IMR-90 (cell line): ENCODE data around the gene ATOH8.

ENCODE experiments used
- CEBPB ChIP-seq: IDR thresholded peaks from 2 replicates; pipeline ENCODE4 v1.6.1; 2012; ENCODE audit warnings: low read depth, low read length, improper control_type of control experiment
- CTCF ChIP-seq: conservative IDR thresholded peaks from 2 replicates; pipeline ENCODE4 v1.5.1; 2012; ENCODE audit warnings: mild to moderate bottlenecking, low read depth, low read length, improper control_type of control experiment
- FOS ChIP-seq: fragments of 150-350 bp; IDR thresholded peaks from 2 replicates; pipeline ENCODE4 v1.6.1; 2016; ENCODE audit warnings: low read depth, low read length
- MAFK ChIP-seq: IDR thresholded peaks from 2 replicates; pipeline ENCODE4 v1.6.1; 2012; ENCODE audit warnings: low read depth, low read length, improper control_type of control experiment
- MAZ ChIP-seq: IDR thresholded peaks from 2 replicates; pipeline ENCODE4 v1.6.1; 2012; ENCODE audit warnings: low read depth, mild to moderate bottlenecking, low read length, improper control_type of control experiment, moderate library complexity, borderline replicate concordance
- MXI1 ChIP-seq: IDR thresholded peaks from 2 replicates; pipeline ENCODE4 v1.6.1; 2012; ENCODE audit warnings: low read depth, mild to moderate bottlenecking, low read length, moderate library complexity, borderline replicate concordance
- NFE2L2 ChIP-seq: fragments of 150-350 bp; IDR thresholded peaks from 2 replicates; pipeline ENCODE4 v1.6.1; 2016; ENCODE audit warnings: low read depth, mild to moderate bottlenecking, low read length
- POLR2A ChIP-seq: IDR thresholded peaks from 2 replicates; pipeline ENCODE4 v1.6.1; 2012; ENCODE audit warnings: mild to moderate bottlenecking, low read depth, low read length
- RAD21 ChIP-seq: IDR thresholded peaks from 2 replicates; pipeline ENCODE4 v1.6.1; 2012; ENCODE audit warnings: low read length, improper control_type of control experiment
- RCOR1 ChIP-seq: IDR thresholded peaks from 2 replicates; pipeline ENCODE4 v1.6.1; 2012; ENCODE audit warnings: mild to moderate bottlenecking, low read length, improper control_type of control experiment; ENCODE audit not compliant: insufficient replicate concordance
- RFX5 ChIP-seq: IDR thresholded peaks from 2 replicates; pipeline ENCODE4 v1.8.0; 2012; ENCODE audit warnings: low read depth, mild to moderate bottlenecking, low read length, moderate library complexity
- TF ChIP-seq, protein P1 (sequence below): fragments of 150-350 bp; IDR thresholded peaks from 2 replicates; pipeline ENCODE4 v1.6.1; 2017; ENCODE audit warnings: mild to moderate bottlenecking, antibody characterized with exemption, low read length, low read depth
- TF ChIP-seq, protein P2 (sequence below): fragments of 150-350 bp; IDR thresholded peaks from 2 replicates; pipeline ENCODE4 v1.6.1; 2016; ENCODE audit warnings: low read depth, mild to moderate bottlenecking, low read length, moderate library complexity, borderline replicate concordance

DNA sequence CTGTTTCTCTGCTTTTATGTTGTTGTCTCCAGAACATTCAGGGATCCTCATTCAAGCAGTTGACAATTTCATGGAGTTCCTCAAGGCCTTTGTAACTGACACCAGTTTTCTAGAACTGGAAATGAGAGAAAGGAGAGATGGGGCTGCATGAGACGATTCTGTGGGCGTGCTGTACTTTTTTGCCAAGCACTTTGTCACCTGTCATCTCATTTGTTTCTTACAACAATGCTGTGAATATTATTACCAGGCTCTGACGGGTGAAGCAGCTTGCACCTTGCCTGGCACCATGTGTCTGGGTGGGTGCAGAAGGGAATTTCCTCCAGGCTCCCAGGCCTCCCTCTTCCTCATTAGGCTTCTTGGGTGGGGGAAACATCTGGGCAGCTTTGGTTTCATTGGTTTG, 22.2 kb upstream of the ATOH8 start:
- TF ChIP-seq CTCF, result no peak
- no peak for TF ChIP-seq POLR2A
- no peak for TF ChIP-seq NFE2L2
- TF ChIP-seq, protein P1, sequence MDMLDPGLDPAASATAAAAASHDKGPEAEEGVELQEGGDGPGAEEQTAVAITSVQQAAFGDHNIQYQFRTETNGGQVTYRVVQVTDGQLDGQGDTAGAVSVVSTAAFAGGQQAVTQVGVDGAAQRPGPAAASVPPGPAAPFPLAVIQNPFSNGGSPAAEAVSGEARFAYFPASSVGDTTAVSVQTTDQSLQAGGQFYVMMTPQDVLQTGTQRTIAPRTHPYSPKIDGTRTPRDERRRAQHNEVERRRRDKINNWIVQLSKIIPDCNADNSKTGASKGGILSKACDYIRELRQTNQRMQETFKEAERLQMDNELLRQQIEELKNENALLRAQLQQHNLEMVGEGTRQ, result no peak
- no peak for TF ChIP-seq MXI1
- no peak for TF ChIP-seq CEBPB
- TF ChIP-seq, protein P2, sequence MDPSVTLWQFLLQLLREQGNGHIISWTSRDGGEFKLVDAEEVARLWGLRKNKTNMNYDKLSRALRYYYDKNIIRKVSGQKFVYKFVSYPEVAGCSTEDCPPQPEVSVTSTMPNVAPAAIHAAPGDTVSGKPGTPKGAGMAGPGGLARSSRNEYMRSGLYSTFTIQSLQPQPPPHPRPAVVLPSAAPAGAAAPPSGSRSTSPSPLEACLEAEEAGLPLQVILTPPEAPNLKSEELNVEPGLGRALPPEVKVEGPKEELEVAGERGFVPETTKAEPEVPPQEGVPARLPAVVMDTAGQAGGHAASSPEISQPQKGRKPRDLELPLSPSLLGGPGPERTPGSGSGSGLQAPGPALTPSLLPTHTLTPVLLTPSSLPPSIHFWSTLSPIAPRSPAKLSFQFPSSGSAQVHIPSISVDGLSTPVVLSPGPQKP, result no peak
- TF ChIP-seq RCOR1, result no peak
- TF ChIP-seq FOS, result no peak
- TF ChIP-seq MAZ, result no peak
- TF ChIP-seq MAFK, result no peak
- no peak for TF ChIP-seq RAD21
- no peak for TF ChIP-seq RFX5
